NCI-H82 treated with DMSO at 0.1 percent for 48 hours (cell line): ENCODE results near the gene LALBA.
"Not testable (repeated sequence)": the region's sequence is repeated elsewhere in the genome, so short reads cannot be mapped to it uniquely, and the experiment has no call there.

Source experiments
- DNase-seq: peaks from one replicate; lab custom pipeline; 2025; ENCODE audit not compliant: unreplicated experiment; lab: John Stamatoyannopoulos, UW

LALBA gene

GRCh38 chr12:48569946-48570345 lies at the start of gene LALBA:
LALBA (minus strand) TSS chr12:48570046; CDS start chr12:48570020, 26 bp downstream.
- no peak for DNase-seq

- peak; percentile 51 for DNase-seq
Observed at GRCh38 chr12:48618541-48618940, 48.7 kb upstream of the LALBA start.

- no peak for DNase-seq
Observed at GRCh38 chr12:48615681-48616080, 45.8 kb upstream of the LALBA start.

GRCh38 chr12:48613321-48613720 lies 43.5 kb upstream of the LALBA start:
- DNase-seq, result no peak

GRCh38 chr12:48602192-48602989 lies 32.5 kb upstream of the LALBA start:
- DNase-seq, result no peak

GRCh38 chr12:48601013-48601756 lies 31.3 kb upstream of the LALBA start:
- no peak for DNase-seq

- DNase-seq, result no peak
Observed at GRCh38 chr12:48600552-48600951, 30.7 kb upstream of the LALBA start.

- DNase-seq, result no peak
Observed at GRCh38 chr12:48592591-48593086, 22.8 kb upstream of the LALBA start.

- no peak for DNase-seq
Observed at GRCh38 chr12:48586361-48586760, 16.5 kb upstream of the LALBA start.

- DNase-seq, result no peak
Observed at GRCh38 chr12:48583728-48584127, 13.9 kb upstream of the LALBA start.

GRCh38 chr12:48580831-48581230 lies 11.0 kb upstream of the LALBA start:
- DNase-seq, result no peak

GRCh38 chr12:48572326-48572725 lies 2.5 kb upstream of the LALBA start:
- DNase-seq, result no peak

GRCh38 chr12:48567731-48568130 lies 2.1 kb downstream of the LALBA start:
- no peak for DNase-seq

GRCh38 chr12:48557919-48558318 lies 11.9 kb downstream of the LALBA start:
- DNase-seq, result no peak

- no peak for DNase-seq
Observed at GRCh38 chr12:48556631-48557030, 13.2 kb downstream of the LALBA start.

- DNase-seq, result not testable (repeated sequence)
Observed at GRCh38 chr12:48553666-48554343, 16.0 kb downstream of the LALBA start.

GRCh38 chr12:48551636-48552035 lies 18.2 kb downstream of the LALBA start:
- not testable (repeated sequence) for DNase-seq

GRCh38 chr12:48547012-48547411 lies 22.8 kb downstream of the LALBA start:
- not testable (repeated sequence) for DNase-seq

GRCh38 chr12:48545833-48546469 lies 23.9 kb downstream of the LALBA start:
- DNase-seq, result no peak

GRCh38 chr12:48542300-48542928 lies 27.4 kb downstream of the LALBA start:
- peak; percentile 13 for DNase-seq

- DNase-seq, result no peak
Observed at GRCh38 chr12:48536602-48537001, 33.2 kb downstream of the LALBA start.
